Measurements from ENCODE around the gene CERK.

DNA sequence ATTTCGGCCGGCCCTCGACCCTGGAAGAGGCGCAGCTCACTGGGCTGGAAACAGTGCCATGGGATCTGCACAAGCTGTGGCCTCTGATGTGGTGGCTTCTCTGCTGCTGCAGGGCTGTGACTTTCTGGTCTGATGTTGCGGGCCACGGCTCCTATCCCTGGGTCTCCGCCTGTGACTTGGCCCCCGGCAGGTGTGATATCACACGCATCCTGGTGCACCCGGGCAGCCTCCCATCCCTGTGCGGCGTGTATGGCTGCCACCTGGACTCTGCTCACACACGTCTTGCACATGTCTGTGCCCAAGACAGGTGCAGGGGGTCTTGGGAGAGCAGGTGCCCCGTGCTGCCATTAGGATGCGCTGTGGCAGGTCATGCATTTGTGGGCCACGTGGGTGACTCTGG is 86.7 kb downstream of the CERK start:
- TF ChIP-seq, protein P1, sequence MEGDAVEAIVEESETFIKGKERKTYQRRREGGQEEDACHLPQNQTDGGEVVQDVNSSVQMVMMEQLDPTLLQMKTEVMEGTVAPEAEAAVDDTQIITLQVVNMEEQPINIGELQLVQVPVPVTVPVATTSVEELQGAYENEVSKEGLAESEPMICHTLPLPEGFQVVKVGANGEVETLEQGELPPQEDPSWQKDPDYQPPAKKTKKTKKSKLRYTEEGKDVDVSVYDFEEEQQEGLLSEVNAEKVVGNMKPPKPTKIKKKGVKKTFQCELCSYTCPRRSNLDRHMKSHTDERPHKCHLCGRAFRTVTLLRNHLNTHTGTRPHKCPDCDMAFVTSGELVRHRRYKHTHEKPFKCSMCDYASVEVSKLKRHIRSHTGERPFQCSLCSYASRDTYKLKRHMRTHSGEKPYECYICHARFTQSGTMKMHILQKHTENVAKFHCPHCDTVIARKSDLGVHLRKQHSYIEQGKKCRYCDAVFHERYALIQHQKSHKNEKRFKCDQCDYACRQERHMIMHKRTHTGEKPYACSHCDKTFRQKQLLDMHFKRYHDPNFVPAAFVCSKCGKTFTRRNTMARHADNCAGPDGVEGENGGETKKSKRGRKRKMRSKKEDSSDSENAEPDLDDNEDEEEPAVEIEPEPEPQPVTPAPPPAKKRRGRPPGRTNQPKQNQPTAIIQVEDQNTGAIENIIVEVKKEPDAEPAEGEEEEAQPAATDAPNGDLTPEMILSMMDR (IDR thresholded peaks at IDR 0.05): no peak
- no peak for TF ChIP-seq NR3C1 (CRISPR knock-in tag; conservative IDR thresholded peaks at IDR 0.05; ENCODE audit: low read depth)
- TF ChIP-seq ZNF232 (CRISPR knock-in tag; IDR thresholded peaks at IDR 0.05): no peak

Data from WTC11 (cell line).